Measurements from ENCODE around the gene PRND.
"Not testable (repeated sequence)": the region's sequence is repeated elsewhere in the genome, so short reads cannot be mapped to it uniquely, and the experiment has no call there.

PRND gene

GRCh38 chr20:4708856-4709255 lies 12.9 kb upstream of the PRND start:
- DNase-seq (ENCODE audit: low read depth) = no peak

DNA sequence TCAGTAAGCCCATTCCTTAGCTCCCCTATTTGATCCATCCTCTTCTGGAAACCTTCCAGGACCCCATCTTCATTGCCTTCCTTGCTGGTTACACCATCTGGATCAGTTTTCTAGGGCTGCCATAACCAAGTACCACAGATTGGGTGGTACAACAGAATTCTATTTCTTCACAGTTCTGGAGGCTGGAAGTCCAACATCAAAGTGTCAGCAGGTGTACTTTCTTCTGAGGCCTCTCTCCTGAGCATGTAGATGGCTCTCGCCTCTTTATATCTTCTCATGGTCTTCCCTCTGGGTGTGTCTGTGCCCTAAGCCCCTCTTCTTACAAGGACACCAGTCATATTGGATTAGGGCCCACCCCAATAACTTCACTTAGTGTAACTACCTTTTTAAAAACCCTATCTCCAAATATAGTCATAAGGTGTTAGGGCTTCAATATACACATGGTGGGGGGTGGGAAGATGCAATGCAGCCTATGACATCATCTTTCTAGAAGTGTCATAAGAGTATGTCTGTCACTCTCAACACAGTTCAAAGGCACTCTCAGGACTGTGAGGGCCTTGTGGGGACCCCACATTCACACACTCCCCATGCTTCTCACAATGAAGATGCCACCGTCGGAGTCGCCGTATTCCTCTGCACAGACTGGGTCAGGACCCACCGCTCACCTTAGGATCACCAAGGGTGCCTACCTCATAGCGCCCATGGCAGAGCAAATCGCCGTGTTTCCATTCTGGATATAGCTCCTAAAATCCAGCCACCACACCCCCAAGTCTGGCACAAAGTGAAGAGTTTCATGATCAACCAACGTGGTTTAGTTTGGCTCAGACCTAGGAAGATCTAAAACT lies 12.2 kb upstream of the PRND start:
- no peak for DNase-seq (ENCODE audit: low read depth)

DNA sequence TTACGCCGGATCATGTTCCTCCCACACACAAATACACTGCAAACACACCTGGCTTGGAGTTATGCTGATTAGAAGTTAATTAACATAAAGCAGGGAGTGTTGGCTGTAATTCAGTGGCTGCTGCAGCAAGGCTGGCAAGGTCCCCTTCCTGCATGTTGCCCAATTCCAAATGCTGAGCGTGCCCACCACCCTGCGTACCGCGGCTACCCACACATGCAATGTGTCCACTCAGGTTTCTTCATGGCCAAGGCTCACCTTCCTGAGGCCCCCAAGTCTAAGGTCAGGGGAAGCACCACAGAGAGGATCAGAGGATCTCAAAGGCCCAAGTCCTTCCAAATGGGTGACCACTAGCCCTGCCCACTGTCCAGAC lies 11.6 kb upstream of the PRND start:
- DNase-seq (ENCODE audit: low read depth) = no peak

GRCh38 chr20:4711511-4711910 lies 10.2 kb upstream of the PRND start:
- no peak for DNase-seq (ENCODE audit: low read depth)

DNA sequence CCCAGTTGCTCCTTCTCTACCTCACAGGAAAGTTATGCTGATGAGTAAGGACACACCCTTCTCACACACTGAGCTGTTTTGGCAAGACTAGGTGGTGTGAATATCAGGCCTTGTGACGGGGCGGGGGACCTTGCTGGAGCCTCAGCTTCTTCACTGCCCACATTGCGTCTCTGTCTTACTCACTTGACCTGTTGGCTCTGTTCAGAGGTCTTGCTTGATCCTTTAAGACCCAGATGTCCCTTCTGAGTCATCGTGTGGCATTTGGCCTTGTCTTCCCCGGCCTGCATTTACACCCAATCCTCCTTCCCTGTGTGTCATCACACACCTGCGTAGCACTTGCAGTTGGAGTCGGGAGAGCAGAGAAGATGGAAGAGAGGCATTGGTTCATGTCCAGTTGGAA lies 8.3 kb upstream of the PRND start:
- DNase-seq (ENCODE audit: low read depth) = no peak

DNA sequence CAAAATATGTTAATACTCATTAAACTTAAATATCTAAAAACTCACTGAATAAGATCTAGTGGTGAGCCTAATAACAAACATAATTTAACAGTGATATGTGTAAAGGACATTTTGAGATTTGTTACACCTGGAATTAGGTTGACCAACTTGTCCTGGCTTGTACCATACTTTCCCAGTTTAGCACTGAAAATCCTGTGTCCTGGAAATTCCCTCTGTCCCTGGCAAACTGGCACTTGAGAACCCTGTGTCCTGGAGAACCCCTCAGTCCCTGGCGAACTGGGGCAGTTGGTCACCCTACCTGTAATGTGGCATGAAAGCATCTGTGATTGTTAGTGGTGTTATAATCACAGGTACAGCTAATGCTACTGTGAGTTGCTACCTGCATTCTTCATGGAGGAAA lies 6.9 kb upstream of the PRND start:
- no peak for DNase-seq (ENCODE audit: low read depth)

- no peak for DNase-seq (ENCODE audit: low read depth)
These were observed 3.7 kb upstream of the PRND start for GRCh38 chr20:4717816-4718570.

- no peak for DNase-seq (ENCODE audit: low read depth)
These were observed 2.5 kb upstream of the PRND start for GRCh38 chr20:4719190-4719589.

DNA sequence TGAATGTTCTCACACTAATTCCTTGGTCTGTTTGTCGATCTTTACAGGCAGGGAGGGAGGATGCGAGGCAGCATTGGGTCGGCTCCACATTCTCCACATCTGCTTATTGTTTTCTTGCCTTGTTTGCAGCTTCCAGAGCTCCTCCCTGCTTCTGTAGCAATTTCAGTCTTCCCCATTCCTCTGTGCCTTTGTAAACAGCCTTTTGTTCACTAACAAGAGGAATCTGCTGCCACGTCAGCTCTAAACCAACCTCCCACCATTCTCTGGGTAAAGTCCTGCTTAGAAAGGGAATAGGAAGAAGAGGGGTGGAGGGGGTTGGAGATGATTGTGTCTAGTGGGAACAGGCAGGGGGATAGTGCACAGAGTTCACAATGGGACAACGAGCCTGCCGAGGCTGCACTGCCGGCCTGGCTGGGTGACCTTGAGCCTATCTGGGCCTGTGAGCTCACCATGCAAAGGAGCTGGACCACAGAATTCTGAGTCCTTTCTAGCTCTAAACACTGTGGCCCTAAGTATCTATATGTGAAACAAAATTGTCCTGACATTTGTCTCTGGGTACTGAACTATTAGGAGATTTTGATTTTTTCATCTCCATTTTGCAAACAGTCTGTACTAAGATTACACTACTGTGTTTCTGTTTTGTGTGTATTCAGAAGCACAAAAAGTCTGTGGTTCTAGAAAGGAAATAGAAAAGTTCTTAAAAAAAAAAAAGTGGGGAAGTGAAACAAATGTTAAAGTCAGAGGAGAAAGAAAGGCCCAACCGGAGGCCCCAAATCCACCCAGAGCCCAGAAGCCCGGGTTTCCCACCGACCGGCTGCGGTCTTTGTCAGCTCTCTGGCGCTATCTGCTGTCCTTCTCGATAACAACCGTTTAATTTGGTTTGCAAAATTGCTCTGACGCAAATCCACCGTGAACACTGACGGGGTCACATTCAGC lies 1.4 kb upstream of the PRND start:
- DNase-seq (ENCODE audit: low read depth) = peak; percentile 45

DNA sequence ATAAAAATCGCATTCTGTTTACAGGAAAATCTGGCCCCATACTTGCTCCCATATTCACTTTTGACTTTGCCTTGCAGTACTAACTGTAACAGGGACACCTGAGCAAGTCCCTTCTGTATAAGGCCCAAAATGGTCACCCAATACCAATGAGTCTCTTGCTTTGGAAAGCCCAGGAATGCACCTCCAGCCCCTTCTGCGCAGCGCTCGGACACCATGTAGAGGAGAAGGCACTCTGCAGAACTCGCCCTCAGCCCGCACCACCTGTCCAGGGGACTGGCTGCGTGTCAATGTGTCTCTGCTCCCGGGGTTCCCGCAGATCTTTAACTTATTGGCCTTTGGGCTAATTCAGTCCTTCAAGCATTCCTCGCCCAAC lies 746 bp upstream of the PRND start:
- no peak for DNase-seq (ENCODE audit: low read depth)

DNA sequence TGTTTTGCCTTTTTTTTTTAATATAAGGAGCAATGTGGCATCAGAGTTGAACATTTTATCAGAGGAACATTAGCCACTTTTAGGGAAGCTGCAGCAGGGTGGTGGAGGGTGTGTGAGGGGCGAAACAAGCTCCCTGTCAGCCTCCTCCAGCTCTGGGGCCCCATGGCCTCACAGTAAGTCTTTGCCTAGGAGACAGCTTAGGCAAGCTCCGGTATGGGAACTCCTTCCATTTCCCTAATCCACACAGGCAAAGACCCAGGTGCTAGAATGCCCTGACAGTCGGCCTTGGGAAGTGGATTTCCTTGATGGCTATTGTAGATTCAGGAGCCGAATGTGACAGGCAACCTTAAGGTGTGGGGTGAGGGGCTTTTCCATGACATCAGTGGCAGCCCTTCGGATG lies 862 bp downstream of the PRND start:
- DNase-seq (ENCODE audit: low read depth) = no peak

DNA sequence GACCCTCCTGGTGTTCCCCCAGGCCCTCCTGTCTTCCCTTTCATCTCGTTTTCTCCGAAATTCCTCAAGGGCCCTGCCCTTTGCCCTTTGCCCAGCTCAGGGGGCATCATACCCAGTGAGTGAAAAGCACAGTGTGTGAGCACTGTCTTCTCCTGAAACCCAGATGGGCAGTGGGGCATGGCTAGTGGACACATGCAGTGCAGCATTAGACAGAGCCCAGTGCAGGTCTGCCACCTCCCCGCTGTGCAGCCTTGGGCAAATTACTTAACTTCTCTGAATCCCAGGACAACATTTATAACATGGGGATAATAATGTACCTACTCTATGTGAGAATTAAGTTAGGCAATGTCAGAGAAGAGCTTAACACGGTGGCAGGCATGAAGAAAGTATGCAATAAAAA lies 1.3 kb downstream of the PRND start:
- DNase-seq (ENCODE audit: low read depth) = no peak

DNA sequence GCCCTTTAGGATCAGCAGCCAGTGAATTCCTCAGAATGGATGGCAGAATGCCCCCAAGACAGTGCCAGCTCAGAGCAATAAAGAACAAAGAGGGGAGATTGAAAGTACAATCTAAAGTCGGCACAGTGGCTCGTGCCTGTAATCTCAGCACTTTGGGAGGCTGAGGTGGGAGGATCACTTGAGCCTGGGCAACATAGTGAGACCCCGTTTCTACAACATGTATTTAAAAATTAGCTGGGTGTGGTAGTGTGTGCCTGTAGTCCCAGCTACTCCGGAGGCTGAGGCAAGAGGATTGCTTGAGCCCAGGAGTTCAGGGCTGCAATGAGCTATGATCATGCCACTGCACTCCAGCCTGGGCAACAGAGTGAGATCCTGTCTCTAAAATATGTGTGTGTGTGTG lies 1.8 kb downstream of the PRND start:
- DNase-seq (ENCODE audit: low read depth) = not testable (repeated sequence)

- no peak for DNase-seq (ENCODE audit: low read depth)
These were observed 3.0 kb downstream of the PRND start for GRCh38 chr20:4724459-4725262.

GRCh38 chr20:4725263-4725550 lies 3.5 kb downstream of the PRND start:
- DNase-seq (ENCODE audit: low read depth) = no peak

DNA sequence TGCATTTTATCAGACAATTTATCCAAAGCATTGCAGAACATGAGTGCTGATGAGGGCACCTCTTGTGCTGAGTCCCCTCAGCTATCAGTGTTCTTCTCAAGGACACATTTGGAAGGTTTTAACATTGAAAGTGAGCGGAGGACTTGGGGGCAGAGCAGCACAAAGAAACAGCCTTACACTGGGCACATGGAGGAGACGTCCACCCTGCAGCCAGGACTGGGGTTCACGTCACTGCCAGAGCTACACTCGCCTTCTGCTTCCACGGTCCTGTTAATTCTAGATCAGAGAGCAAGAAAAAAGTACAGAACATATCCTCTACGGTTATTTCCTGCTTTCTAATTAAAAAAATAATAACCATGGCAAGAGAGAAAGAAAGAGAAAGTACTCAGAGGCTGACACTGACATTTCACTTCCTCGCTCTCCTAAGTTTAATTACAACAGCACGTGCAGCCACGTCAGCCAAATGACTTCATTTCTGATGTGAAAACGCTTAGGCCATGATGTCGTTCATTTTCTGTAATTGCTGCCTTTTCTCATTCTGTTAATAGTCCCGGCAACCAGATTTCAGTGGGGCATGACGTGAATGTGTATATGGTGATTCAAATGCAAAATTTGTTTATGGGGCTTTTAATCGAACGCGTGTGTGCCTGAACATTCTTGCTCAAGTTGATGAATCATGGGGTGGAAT lies 5.1 kb downstream of the PRND start:
- no peak for DNase-seq (ENCODE audit: low read depth)

- no peak for DNase-seq (ENCODE audit: low read depth)
These were observed 6.5 kb downstream of the PRND start for GRCh38 chr20:4728120-4728760.

- DNase-seq (ENCODE audit: low read depth) = no peak
These were observed 7.6 kb downstream of the PRND start for GRCh38 chr20:4729265-4729664.

DNA sequence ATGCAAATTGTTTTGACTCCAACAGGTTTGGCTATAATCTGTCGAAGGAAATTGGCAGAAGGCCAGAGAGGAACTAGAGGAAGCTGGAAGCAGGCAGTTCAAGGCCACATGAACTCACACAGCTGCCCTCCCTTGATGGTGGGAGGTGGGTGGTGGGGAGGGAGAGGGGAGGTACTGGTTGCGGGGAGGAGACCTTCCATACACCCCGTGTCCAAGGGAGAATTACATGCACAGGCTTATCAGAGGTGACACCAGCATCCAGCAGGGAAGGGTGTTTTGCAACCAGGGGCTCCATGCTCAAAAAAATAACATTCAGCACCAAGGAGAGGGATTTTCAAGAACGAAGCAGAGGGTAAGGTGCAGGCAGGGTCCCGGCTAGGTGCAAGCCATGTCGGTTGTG lies 9.1 kb downstream of the PRND start:
- DNase-seq (ENCODE audit: low read depth) = no peak

GRCh38 chr20:4736875-4737274 lies 15.2 kb downstream of the PRND start:
- DNase-seq (ENCODE audit: low read depth) = no peak

Measured in stimulated activated CD8-positive, alpha-beta memory T cell treated with anti-CD3 and anti-CD28 coated beads, Interleukin-15, amount 100 ng/mL, for 24 hours (primary cell).